ENCODE data around the gene KRTAP4-4.
"Not testable (repeated sequence)": the region's sequence is repeated elsewhere in the genome, so short reads cannot be mapped to it uniquely, and the experiment has no call there.

DNA sequence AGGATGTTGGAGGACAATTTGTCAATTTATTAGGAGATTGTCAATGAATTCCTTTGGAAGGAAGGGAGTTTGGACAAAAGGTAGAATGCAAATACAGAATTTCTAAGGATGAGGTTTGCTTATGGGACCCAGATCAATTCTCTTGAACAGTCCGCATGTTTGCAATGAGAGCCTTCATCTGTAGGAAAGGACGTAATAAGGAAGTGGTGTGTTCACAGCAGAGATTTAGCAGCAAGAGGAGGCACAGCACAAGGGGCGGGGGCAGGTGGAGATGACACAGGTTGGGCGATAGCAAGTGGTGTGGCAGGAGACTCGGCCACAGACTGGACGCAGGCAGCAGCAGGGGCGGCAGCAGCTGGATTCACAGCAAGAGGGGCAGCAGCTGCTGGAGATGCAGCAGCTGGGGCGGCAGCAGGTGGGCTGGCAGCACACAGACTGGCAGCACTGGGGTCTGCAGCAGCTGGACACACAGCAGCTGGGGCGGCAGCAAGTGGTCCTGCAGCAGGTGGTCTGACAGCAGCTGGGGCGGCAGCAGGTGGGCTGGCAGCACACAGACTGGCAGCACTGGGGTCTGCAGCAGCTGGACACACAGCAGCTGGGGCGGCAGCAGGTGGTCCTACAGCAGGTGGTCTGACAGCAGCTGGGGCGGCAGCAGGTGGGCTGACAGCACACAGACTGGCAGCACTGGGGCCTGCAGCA, 37.1 kb downstream of the KRTAP4-4 start:
- TF ChIP-seq TAF1 (IDR thresholded peaks at IDR 0.05; ENCODE audit: low read depth, low read length); POLR2A (IDR thresholded peaks at IDR 0.05; ENCODE audit: low read depth, low read length); POLR2AphosphoS5 (IDR thresholded peaks at IDR 0.05; ENCODE audit: low read depth, low read length); POU2F2 (IDR thresholded peaks at IDR 0.05; ENCODE audit: low read depth, low read length); PAX5 (IDR thresholded peaks at IDR 0.05; ENCODE audit: insufficient read depth, low read length, severe bottlenecking); SPI1 (IDR thresholded peaks at IDR 0.05; ENCODE audit: low read depth, low read length): not testable (repeated sequence)

Data from GM12891 (cell line).